LNCaP clone FGC (cell line): Measurements from ENCODE around the gene ADAM33.

Experiments used
- DNase-seq: peaks from one replicate; pipeline ENCODE4 v3.0.0-alpha.2; 2011; ENCODE audit warnings: low read depth
- H3K4me3 ChIP-seq: 2 replicates; pipeline ENCODE4 v1.5.1; 2011; ENCODE audit warnings: mild to moderate bottlenecking, low read depth, low read length, control low read depth
- TF ChIP-seq, protein P1 (sequence below): IDR thresholded peaks from 2 replicates; pipeline ENCODE4 v1.5.1; 2012; ENCODE audit warnings: mild to moderate bottlenecking; ENCODE audit not compliant: control insufficient read depth, insufficient read depth; ENCODE audit errors: extremely low read depth

The ADAM33 gene

GRCh38 chr20:3727401-3728021, 45.7 kb upstream of the ADAM33 start:
- DNase-seq: no peak
- H3K4me3 ChIP-seq: no peak overlapping the region
- TF ChIP-seq, protein P1, sequence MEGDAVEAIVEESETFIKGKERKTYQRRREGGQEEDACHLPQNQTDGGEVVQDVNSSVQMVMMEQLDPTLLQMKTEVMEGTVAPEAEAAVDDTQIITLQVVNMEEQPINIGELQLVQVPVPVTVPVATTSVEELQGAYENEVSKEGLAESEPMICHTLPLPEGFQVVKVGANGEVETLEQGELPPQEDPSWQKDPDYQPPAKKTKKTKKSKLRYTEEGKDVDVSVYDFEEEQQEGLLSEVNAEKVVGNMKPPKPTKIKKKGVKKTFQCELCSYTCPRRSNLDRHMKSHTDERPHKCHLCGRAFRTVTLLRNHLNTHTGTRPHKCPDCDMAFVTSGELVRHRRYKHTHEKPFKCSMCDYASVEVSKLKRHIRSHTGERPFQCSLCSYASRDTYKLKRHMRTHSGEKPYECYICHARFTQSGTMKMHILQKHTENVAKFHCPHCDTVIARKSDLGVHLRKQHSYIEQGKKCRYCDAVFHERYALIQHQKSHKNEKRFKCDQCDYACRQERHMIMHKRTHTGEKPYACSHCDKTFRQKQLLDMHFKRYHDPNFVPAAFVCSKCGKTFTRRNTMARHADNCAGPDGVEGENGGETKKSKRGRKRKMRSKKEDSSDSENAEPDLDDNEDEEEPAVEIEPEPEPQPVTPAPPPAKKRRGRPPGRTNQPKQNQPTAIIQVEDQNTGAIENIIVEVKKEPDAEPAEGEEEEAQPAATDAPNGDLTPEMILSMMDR: no peak

- H3K4me3 ChIP-seq: no peak overlapping the region
- DNase-seq: no peak
- TF ChIP-seq, protein P1: no peak
Observed at GRCh38 chr20:3724356-3724755, 42.5 kb upstream of the ADAM33 start.

DNA sequence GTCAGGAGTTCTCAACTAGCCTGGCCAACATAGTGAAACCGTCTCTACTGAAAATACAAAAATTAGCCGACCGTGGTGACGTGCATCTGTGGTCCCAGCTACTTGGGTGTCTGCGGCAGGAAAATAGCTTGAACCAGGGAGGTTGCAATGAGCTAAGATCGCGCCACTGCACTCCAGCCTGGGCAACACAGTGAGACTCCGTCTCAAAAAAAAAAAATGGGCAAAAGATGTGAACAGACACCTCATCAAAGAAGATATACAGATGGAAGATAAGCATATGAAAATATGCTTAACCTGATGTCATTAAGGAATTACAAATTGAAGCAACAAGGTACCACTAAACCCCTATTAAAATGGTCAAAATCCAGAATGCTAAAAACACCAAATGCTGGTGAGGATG, 41.5 kb upstream of the ADAM33 start:
- H3K4me3 ChIP-seq: no peak overlapping the region
- TF ChIP-seq, protein P1: no peak

GRCh38 chr20:3721912-3722311, 40.1 kb upstream of the ADAM33 start:
- TF ChIP-seq, protein P1: no peak
- DNase-seq: no peak
- H3K4me3 ChIP-seq: no peak overlapping the region

More for the DNA sequence above, 41.5 kb upstream of the ADAM33 start:
- DNase-seq: no peak

DNA sequence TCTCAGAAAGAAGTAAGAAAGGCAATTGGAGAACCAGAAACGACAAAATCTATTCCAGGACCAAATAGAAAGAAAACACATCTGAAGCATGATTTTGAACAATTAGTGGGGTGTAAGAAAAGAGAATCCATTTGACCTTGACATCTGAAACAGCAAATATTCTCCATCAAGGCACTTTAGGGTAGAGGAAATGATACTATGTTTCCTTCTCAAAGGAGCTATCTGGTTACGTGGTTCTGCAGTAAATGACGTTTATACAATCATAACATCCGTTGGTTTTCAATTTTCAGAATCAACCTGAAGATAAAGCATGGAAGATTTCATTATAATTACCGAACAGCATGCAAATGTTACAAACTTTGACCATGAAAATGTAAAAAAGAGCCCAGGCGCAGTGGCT, 38.8 kb upstream of the ADAM33 start:
- TF ChIP-seq, protein P1: no peak
- no peak overlapping the region for H3K4me3 ChIP-seq
- DNase-seq: no peak

DNA sequence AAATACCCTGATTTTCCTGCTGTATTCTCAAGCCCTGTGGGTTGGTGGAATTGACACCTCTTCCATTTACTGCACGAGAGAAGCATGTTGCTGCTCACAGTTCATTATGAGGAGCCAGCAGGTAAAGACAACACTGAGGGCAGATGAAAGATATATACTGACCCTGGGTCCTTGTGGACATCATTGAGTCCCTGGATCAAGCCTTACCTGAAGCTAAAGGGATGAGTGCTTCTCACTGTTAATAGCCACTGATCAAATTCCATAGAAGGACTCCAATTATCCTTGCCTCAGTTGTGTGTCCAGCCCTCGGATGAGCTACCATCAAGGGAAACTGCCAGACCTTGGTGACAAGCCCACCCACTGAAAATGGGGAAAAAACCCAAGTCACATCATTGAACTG, 38.3 kb upstream of the ADAM33 start:
- no peak overlapping the region for H3K4me3 ChIP-seq
- no peak for DNase-seq
- TF ChIP-seq, protein P1: no peak

DNA sequence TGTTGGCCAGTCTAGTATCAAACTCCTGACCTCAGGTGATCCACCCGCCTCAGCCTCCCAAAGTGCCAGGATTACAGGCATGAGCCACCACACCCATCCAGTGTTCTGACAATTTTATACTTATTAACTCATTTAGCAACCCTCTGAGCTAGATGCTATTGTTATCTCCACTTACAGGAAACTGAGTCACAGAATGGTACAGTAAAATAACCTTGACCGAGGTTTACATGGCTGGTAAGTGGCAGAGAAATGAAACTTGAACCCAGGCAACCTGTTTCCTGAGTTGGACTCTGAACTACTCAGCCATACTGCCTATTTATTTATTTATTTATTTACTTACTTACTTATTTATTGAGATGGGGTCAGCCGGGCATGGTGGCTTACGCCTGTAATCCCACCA, 37.2 kb upstream of the ADAM33 start:
- TF ChIP-seq, protein P1: no peak
- no peak for DNase-seq

More for the DNA sequence above, 37.2 kb upstream of the ADAM33 start:
- no peak overlapping the region for H3K4me3 ChIP-seq
